Naive thymus-derived CD4-positive, alpha-beta T cell (primary cell): Measurements from ENCODE around the gene OR5P2. TPM values are rescaled to one million over a fixed set of nuclear protein-coding genes. Genes with fewer than 3 reads are reported as not detected.
"Not testable (repeated sequence)": the region's sequence is repeated elsewhere in the genome, so short reads cannot be mapped to it uniquely, and the experiment has no call there.

ENCODE experiments used
- ATAC-seq: fragments of 150-1000 bp; cut with Tn5 transposase; 2 replicates; pipeline ENCODE4 v1.10.0; 2021; ENCODE audit warnings: mild to moderate bottlenecking, moderate library complexity
- CTCF ChIA-PET: fragments of 350-600 bp; sonication (Branson Sonifier 250); formaldehyde crosslinking; loops from one replicate; lab custom pipeline; 2021; ENCODE audit warnings: antibody characterized with exemption; lab: Charles Lee
- POLR2A ChIA-PET: fragments of 350-600 bp; sonication (Branson Sonifier 250); formaldehyde crosslinking; loops from one replicate; lab custom pipeline; 2021; ENCODE audit warnings: antibody characterized with exemption, inconsistent platforms; lab: Charles Lee
- DNase-seq, 9 donors: peaks; one replicate each; pipeline versions ENCODE4 v3.0.0 to v3.0.0-alpha.2; 2020 to 2022; ENCODE audit warnings: mixed read lengths in 1 of 9
- H3K27ac ChIP-seq: one replicate; pipeline ENCODE4 v1.7.0; 2013; ENCODE audit warnings: mild to moderate bottlenecking, low read depth, low read length, moderate library complexity
- H3K27me3 ChIP-seq, 2 donors: one replicate each; pipeline ENCODE4 v1.7.0; 2013; ENCODE audit warnings: low read length in 2 of 2, mild to moderate bottlenecking in 2 of 2, moderate library complexity in 2 of 2; ENCODE audit not compliant: control insufficient read depth in 2 of 2, insufficient read depth in 2 of 2
- H3K36me3 ChIP-seq, 3 experiments: 1 replicate in 2 of 3; 2 replicates in 1 of 3; pipeline ENCODE4 v1.7.0; 2013; ENCODE audit warnings: low read length in 3 of 3, mild to moderate bottlenecking in 3 of 3, moderate library complexity in 1 of 3; ENCODE audit not compliant: insufficient read depth in 3 of 3, control insufficient read depth in 2 of 3
- H3K4me1 ChIP-seq, 2 donors: one replicate each; pipeline ENCODE4 v1.7.0; 2013; ENCODE audit warnings: low read length in 2 of 2, mild to moderate bottlenecking in 2 of 2, moderate library complexity in 1 of 2; ENCODE audit not compliant: control insufficient read depth in 2 of 2, insufficient read depth in 2 of 2
- H3K4me3 ChIP-seq: 2 replicates; pipeline ENCODE4 v1.7.0; 2013; ENCODE audit warnings: mild to moderate bottlenecking, low read length
- H3K9me3 ChIP-seq, 3 experiments: 1 replicate in 2 of 3; 2 replicates in 1 of 3; pipeline ENCODE4 v1.7.0; 2013; ENCODE audit warnings: low read length in 3 of 3; ENCODE audit not compliant: control insufficient read depth in 2 of 3
- H3K27ac Mint-ChIP-seq, 9 donors: one replicate each; pipeline ENCODE4 v1.8.0; 2020 to 2022; ENCODE audit warnings: mixed read lengths in 9 of 9, mild to moderate bottlenecking in 8 of 9, moderate library complexity in 5 of 9, inconsistent platforms in 2 of 9
- H3K27me3 Mint-ChIP-seq, 5 donors: one replicate each; pipeline ENCODE4 v1.8.0; 2021 to 2022; ENCODE audit warnings: mixed read lengths in 5 of 5, mild to moderate bottlenecking in 1 of 5
- H3K36me3 Mint-ChIP-seq, 5 donors: one replicate each; pipeline ENCODE4 v1.8.0; 2020 to 2022; ENCODE audit warnings: mixed read lengths in 5 of 5, mild to moderate bottlenecking in 3 of 5, inconsistent platforms in 1 of 5
- H3K4me1 Mint-ChIP-seq, 7 donors: one replicate each; pipeline ENCODE4 v1.8.0; 2020 to 2022; ENCODE audit warnings: mixed read lengths in 7 of 7, mild to moderate bottlenecking in 3 of 7, inconsistent platforms in 1 of 7
- H3K4me3 Mint-ChIP-seq, 10 donors: one replicate each; pipeline ENCODE4 v1.8.0; 2020 to 2022; ENCODE audit warnings: mild to moderate bottlenecking in 10 of 10, mixed read lengths in 10 of 10, moderate library complexity in 6 of 10, inconsistent platforms in 2 of 10
- H3K9me3 Mint-ChIP-seq, 11 donors: one replicate each; pipeline ENCODE4 v1.8.0; 2020 to 2022; ENCODE audit warnings: mixed read lengths in 11 of 11, mild to moderate bottlenecking in 4 of 11, inconsistent platforms in 1 of 11, moderate library complexity in 1 of 11
- intact Hi-C, 2 donors: fragments of 100-400 bp; cut with micrococcal nuclease; formaldehyde crosslinking; loops; one replicate each; pipeline ENCODE4 v1.15.1; 2023
- polyA plus RNA-seq, 2 donors: library from polyadenylated mRNA; unstranded; fragments of 300-500 nt; fragmentation: Illumina TruSeq; gene quantifications; one replicate each; pipeline ENCODE4 v1.2.3, GENCODE V29; 2021
- total RNA-seq, 6 experiments: library from RNA in 5 of 6; stranded (reverse) in 5 of 6; gene quantifications; 1 replicate in 5 of 6; 2 replicates in 1 of 6; pipeline ENCODE4 v1.2.3 and lab custom pipeline; 2021 to 2026

Gene OR5P2
- total and polyA plus RNA-seq, 7 experiments from 2014 or later = not detected

- intact Hi-C loops, H3K36me3 ChIP-seq, ATAC-seq, H3K4me1 Mint-ChIP-seq, H3K4me3 ChIP-seq, H3K27me3 ChIP-seq, H3K27ac Mint-ChIP-seq, H3K9me3 ChIP-seq, POLR2A ChIA-PET, H3K4me3 Mint-ChIP-seq, H3K27ac ChIP-seq, H3K36me3 Mint-ChIP-seq, DNase-seq, H3K4me1 ChIP-seq: not testable (repeated sequence)
- CTCF ChIA-PET = interaction anchor here (0.6 kb wide), 1 partner anchor 767 kb away, joined by 3 read pairs; no protein-coding TSS in a partner anchor
- Mint-ChIP-seq H3K9me3 (peaks cover 0 to 13% (median 3%) of the 10 kb centered on the region in 11 donors), H3K27me3 (peaks cover 0 to 38% (median 13%) of the 10 kb centered on the region in 5 donors)
Measured at GRCh38 chr11:7764301-7764700, 32.4 kb downstream of the OR5P2 start.

- DNase-seq = no peak
- intact Hi-C loops = no loop called here
- no peaks in the 10 kb centered on the region for H3K36me3 Mint-ChIP-seq
Measured at GRCh38 chr11:7759010-7759409, 37.7 kb downstream of the OR5P2 start.

GRCh38 chr11:7749456-7749855 lies 47.3 kb downstream of the OR5P2 start:
- no peaks in the 10 kb centered on the region for H3K27me3 ChIP-seq
- H3K36me3 Mint-ChIP-seq = no peaks in the 10 kb centered on the region
- H3K27ac ChIP-seq = no peak overlapping the region
- peaks cover 0 to 13% (median 0%) of the 10 kb centered on the region in 5 donors for H3K27me3 Mint-ChIP-seq
- no peak overlapping the region for H3K4me3 Mint-ChIP-seq
- H3K4me3 ChIP-seq = no peak overlapping the region
- intact Hi-C loops = no loop called here
- peaks cover 0 to 4% (median 0%) of the 10 kb centered on the region in 11 donors for H3K9me3 Mint-ChIP-seq
- H3K4me1 Mint-ChIP-seq = peaks cover 0 to 6% (median 0%) of the 10 kb centered on the region in 7 donors
- ChIA-PET POLR2A (no interaction called here), CTCF (no interaction called here)
- no peaks in the 10 kb centered on the region for H3K4me1 ChIP-seq
- no peak for DNase-seq
- no peak overlapping the region for H3K27ac Mint-ChIP-seq
- H3K9me3 ChIP-seq = no peaks in the 10 kb centered on the region
- ATAC-seq = no peak
- no peaks in the 10 kb centered on the region for H3K36me3 ChIP-seq

More at GRCh38 chr11:7759010-7759409, 37.7 kb downstream of the OR5P2 start:
- no peaks in the 10 kb centered on the region for H3K4me1 ChIP-seq
- no peak for ATAC-seq
- no peak overlapping the region for H3K27ac ChIP-seq
- no peak overlapping the region for H3K4me3 Mint-ChIP-seq
- no peak overlapping the region for H3K27ac Mint-ChIP-seq
- no peaks in the 10 kb centered on the region for H3K27me3 ChIP-seq
- no peaks in the 10 kb centered on the region for H3K4me1 Mint-ChIP-seq
- H3K9me3 Mint-ChIP-seq = peaks cover 0 to 5% (median 0%) of the 10 kb centered on the region in 11 donors
- ChIA-PET CTCF (no interaction called here), POLR2A (no interaction called here)
- no peak overlapping the region for H3K4me3 ChIP-seq
- no peaks in the 10 kb centered on the region for H3K9me3 ChIP-seq
- H3K36me3 ChIP-seq = no peaks in the 10 kb centered on the region
- peaks cover 0 to 20% (median 13%) of the 10 kb centered on the region in 5 donors for H3K27me3 Mint-ChIP-seq

Other genes with a start within 250 kb of the OR5P2 start
- 1 to 10 TPM in 1 of 5 experiments, under 1 TPM in 2, not detected in 2; 0.64 to 2.8 (median 0.69) TPM for gene CYB5R2, start 123.4 kb downstream of the OR5P2 start, total RNA-seq
- under 1 TPM; 0.13 to 0.90 TPM for gene CYB5R2, start 123.4 kb downstream of the OR5P2 start, polyA plus RNA-seq
- gene OVCH2, start 90.5 kb downstream of the OR5P2 start, total RNA-seq = not detected
- gene OVCH2, start 90.5 kb downstream of the OR5P2 start, polyA plus RNA-seq = not detected
- gene OR5P3, start 33.9 kb upstream of the OR5P2 start, total RNA-seq = not detected
- gene OR5P3, start 33.9 kb upstream of the OR5P2 start, polyA plus RNA-seq = not detected
- gene OR10A6, start 134.3 kb upstream of the OR5P2 start, total RNA-seq = not detected
- gene OR10A6, start 134.3 kb upstream of the OR5P2 start, polyA plus RNA-seq = not detected
- not detected for gene OR10A3, start 144.8 kb upstream of the OR5P2 start, total RNA-seq
- gene OR10A3, start 144.8 kb upstream of the OR5P2 start, polyA plus RNA-seq = not detected
- gene NLRP10, start 168.5 kb upstream of the OR5P2 start, total RNA-seq = not detected
- not detected for gene NLRP10, start 168.5 kb upstream of the OR5P2 start, polyA plus RNA-seq
- gene EIF3F, start 190.4 kb upstream of the OR5P2 start, total RNA-seq = 100 to 1,000 TPM; 222 to 405 (median 353) TPM
- gene EIF3F, start 190.4 kb upstream of the OR5P2 start, polyA plus RNA-seq = 100 to 1,000 TPM; 509 to 555 TPM